Smooth muscle cell of the brain vasculature (primary cell): Measurements from ENCODE around the gene CLIC4.
"Not testable (repeated sequence)": the region's sequence is repeated elsewhere in the genome, so short reads cannot be mapped to it uniquely, and the experiment has no call there.

Source experiments
- DNase-seq: peaks from one replicate; pipeline ENCODE4 v3.0.0-alpha.2; 2012; ENCODE audit warnings: low read depth, low spot score

CLIC4 gene

DNA sequence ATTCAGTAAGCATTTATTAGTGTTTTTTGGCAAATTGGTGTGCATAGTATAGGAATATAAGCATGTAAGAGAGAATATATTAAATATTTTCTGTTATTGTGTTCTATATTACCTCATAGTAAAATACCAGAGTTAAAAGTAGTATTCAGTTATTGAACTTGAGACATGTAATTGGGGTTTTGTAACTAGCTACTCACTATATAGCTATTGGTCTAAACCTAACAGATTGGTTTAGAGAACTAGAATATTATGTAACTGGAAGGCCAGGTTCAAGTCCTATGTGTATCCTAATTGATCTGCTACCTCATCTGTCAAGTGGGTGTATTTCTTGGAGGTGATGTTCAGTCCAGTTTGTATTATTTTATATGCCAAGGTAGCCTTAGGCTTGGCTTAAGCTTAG is 26.3 kb downstream of the CLIC4 start:
- DNase-seq: no peak

DNA sequence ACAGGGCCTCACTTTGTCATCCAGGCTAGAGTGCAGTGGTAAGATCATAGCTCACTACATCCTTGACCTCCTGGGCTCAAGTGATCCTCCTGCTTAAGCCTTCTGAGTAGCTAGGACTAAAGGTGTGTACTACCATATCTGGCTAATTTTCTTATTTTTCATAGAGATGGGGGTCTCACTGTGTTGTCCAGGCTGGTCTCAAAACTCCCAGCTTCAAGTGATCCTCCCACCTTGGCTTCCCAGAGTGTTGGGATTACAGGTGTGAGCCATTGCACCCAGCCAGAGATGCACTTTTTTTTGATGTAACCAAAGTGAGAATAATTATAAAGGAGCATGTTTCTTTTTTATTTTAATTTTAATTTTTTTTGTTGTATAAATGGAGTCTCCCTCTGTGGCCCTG is 28.4 kb downstream of the CLIC4 start:
- no peak for DNase-seq

DNA sequence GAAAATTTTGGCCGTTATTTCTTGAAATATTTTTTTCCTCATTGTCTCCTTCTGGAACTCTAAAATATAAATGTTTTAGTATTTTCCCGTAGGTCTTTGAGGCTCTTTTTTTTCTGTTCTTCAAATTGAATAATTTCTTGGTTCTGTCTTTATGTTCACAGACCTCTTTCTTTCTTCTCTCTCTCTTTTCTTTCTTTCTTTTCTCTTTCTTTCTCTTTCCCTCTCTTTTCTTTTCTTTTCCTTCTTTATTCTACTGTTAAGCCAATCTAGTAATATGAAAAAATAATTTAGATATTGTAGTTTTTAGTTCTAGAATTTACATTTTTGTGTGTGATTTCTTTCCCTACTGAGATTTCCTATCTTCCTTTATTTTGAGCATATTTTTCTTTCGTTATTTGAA is 30.1 kb downstream of the CLIC4 start:
- no peak for DNase-seq

DNA sequence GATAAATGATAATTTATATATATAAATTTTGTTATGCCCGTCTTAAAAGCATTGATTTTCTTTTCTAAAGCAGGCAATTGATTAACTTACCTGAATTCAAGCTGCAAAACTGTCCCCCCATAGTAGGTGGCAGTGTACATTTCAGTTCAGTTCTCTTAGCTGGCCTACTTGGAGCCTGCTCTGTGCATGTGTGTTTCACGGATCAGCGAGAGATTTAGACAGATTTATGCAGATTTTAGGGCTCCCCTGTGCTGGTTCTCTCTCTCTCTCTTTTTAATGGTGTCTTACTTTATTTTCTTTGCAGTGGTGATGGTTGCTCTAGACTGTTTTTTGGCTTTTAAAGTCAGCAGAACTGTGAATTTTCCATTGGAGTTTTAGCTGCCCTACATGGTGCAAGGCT is 30.7 kb downstream of the CLIC4 start:
- no peak for DNase-seq

- DNase-seq: no peak
Measured at GRCh38 chr1:24776821-24777220, 31.6 kb downstream of the CLIC4 start.

DNA sequence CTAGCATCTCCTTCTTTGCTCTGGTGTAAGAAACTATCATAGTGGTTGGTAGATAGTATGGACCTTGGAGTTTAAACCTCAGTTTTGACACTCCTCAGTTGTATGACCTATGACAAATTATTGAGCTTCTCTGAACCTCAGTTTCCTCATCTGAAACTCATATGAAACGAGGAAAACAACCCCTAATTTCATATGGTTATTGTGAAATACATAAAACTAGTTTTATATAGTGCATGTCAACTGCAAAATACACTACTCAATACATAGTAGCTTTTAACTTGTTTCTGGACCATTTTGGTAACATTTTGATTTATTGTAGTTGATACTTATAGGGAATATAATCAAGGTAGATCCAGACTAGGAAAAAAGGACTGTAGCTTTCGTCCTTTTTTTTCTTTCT is 32.9 kb downstream of the CLIC4 start:
- DNase-seq: no peak

DNA sequence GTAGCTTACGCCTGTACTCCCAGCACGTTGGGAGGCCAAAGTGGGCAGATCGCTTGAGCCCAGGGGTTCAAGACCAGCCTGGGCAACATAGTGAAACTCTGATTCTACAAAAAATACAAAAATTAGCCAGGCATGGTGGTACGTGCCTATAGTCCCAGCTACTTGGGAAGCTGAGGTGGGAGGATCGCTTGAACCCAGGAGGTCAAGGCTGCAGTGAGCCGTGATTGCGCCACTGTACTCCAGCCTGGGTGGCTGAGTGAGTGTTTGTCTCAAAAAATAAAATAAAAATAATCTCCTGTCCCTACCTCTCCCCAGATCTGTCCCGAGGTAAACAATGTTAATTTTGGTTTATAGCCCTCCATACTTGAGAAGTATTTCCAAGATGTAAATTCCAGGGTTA is 34.0 kb downstream of the CLIC4 start:
- not testable (repeated sequence) for DNase-seq

- DNase-seq: no peak
Measured at GRCh38 chr1:24779689-24780464, 34.6 kb downstream of the CLIC4 start.

DNA sequence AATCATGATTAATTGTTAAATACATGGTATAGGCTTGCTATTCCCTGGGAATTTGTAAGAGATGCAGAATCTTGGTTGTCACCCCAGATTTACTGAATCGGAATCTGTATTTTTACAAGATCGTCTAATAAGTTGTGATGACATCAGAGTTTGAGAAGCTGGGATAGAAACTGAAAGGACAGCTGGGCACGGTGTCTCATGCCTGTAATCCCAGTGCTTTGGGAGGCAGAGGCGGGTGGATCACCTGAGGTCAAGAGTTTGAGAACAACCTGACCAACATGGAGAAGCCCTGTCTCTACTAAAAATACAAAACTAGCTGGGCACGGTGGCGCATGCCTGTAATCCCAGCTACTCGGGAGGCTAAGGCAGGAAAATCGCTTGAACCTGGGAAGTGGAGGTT is 35.4 kb downstream of the CLIC4 start:
- DNase-seq: not testable (repeated sequence)

- no peak for DNase-seq
Measured at GRCh38 chr1:24782689-24783088, 37.4 kb downstream of the CLIC4 start.

DNA sequence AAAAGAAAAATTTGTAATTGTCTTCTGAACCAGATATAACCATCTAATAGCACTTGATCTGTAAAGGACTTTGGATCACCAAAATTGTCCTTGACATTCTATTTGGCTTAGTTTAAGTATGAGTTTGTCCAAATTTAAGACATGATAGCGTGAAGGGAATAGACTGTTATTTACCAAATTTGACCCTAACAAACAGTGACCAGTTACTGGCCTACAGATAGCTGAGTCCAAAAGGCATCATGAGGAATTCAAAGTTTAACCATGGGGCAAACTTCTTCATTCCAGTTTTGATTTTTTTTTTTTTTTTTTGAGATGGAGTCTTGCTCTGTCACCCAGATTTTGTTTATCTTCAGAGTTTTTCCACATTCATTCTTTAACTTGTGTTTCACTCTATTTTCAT is 38.5 kb downstream of the CLIC4 start:
- no peak for DNase-seq

GRCh38 chr1:24786191-24786590 is 40.9 kb downstream of the CLIC4 start:
- DNase-seq: no peak

GRCh38 chr1:24790490-24790889 is 45.2 kb downstream of the CLIC4 start:
- DNase-seq: no peak

- DNase-seq: peak; percentile 17
Measured at GRCh38 chr1:24793447-24794129, 48.3 kb downstream of the CLIC4 start.

- not testable (repeated sequence) for DNase-seq
Measured at GRCh38 chr1:24794130-24794502, 48.9 kb downstream of the CLIC4 start.

DNA sequence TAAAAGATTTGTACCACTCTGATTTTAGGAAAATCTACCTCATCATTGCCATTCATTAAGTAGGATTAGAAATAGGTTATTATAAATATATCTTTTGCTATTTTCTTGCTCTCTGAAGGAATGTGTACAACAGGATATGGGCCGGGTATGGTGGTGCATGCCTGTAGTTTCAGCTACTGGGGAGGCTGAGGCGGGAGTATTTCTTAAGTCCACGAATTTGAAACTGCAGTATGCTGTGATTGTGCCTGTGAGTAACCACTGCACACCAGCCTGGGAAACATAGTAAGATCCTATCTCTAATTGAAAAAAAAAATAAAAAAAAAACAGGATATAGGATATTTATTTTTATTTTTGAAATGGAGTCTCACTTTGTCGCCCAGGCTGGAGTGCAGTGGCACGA is 50.0 kb downstream of the CLIC4 start:
- DNase-seq: no peak

DNA sequence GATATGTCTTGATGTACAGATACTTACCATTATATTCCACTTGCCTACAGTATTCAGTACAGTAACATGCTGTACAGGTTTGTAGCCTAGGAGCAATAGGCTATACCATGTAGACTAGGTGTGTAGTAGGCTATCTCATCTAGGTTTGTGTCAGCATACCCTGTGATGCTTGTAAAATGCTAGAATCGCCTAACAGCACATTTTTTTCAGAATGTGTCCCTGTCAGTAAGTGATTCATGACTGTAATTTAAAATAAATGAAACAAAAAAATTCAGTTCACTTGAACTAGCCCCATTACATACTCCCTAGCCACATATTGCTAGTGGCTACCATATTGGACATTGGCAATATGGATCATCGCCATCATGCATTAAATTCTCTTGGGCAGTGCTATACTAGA is 51.3 kb downstream of the CLIC4 start:
- DNase-seq: no peak

- DNase-seq: not testable (repeated sequence)
Measured at GRCh38 chr1:24799242-24799641, 54.0 kb downstream of the CLIC4 start.

- no peak for DNase-seq
Measured at GRCh38 chr1:24801176-24801575, 55.9 kb downstream of the CLIC4 start.

- DNase-seq: no peak
Measured at GRCh38 chr1:24803220-24803619, 58.0 kb downstream of the CLIC4 start.

- no peak for DNase-seq
Measured at GRCh38 chr1:24803987-24804530, 58.8 kb downstream of the CLIC4 start.

DNA sequence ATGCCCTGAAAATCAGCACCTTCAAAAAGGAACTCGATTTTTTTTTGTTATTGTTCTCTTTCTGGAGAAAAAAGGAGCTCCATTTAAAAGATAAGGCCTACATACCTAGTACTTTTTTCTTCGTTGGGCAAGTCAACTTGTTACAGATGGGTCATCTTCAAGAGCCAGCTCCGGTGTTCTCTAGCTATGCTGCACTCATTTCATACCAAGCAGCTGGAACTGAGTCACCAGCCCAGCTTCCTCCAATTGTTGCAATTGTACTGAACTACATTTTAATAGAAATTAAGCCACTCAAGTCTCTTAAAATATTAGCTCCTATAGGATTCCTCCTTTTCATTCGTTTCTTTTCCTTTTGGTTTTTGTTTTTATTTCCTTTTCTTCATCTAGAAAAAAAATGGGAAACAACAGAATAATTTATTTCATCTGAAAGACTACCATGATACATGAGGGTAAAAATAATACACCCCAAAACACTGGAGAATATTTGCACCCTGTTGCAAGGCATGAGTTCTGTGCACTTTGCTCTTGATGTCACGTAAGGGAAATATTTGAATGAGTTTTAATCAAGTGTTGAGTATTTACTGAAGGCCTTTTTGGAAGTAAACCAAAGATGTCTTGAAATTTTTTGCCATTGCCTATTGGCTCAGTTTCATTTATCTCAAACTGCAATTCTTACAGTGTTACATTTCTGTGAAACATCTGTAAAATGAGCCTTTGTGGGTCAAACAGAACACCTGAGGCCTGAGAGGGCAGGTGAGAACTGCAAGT is 60.5 kb downstream of the CLIC4 start:
- peak; percentile 13 for DNase-seq
